ENCODE measurements around the gene STMND1. TPM values are rescaled to one million over a fixed set of nuclear protein-coding genes. Genes with fewer than 3 reads are reported as not detected.

Gene STMND1
- total and polyA plus RNA-seq, 10 of the 15 experiments (the other 5 are each of a cell fraction or from before 2014, with no cell fraction given), result 0.15 TPM; not detected in 9

DNA sequence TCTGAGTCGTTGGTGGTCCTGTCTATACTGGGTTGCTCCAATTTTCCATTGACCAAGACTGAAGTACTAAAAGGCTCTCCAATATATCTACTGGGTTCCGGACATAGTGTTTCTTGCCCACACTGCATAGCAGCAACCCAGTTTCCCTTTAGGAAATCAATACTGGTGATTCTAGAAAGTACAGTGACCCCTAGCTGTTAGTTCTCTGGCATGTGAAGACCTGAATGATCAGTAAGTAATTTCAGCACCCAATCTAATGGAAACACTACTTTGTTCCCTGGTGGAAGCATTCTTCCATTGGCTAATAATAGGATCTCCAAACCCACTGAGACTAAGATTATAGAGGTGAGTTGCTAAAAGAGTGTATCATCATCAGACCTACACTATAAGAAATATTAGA, 40.8 kb upstream of the STMND1 start (continued):
- TF ChIP-seq, protein P1, sequence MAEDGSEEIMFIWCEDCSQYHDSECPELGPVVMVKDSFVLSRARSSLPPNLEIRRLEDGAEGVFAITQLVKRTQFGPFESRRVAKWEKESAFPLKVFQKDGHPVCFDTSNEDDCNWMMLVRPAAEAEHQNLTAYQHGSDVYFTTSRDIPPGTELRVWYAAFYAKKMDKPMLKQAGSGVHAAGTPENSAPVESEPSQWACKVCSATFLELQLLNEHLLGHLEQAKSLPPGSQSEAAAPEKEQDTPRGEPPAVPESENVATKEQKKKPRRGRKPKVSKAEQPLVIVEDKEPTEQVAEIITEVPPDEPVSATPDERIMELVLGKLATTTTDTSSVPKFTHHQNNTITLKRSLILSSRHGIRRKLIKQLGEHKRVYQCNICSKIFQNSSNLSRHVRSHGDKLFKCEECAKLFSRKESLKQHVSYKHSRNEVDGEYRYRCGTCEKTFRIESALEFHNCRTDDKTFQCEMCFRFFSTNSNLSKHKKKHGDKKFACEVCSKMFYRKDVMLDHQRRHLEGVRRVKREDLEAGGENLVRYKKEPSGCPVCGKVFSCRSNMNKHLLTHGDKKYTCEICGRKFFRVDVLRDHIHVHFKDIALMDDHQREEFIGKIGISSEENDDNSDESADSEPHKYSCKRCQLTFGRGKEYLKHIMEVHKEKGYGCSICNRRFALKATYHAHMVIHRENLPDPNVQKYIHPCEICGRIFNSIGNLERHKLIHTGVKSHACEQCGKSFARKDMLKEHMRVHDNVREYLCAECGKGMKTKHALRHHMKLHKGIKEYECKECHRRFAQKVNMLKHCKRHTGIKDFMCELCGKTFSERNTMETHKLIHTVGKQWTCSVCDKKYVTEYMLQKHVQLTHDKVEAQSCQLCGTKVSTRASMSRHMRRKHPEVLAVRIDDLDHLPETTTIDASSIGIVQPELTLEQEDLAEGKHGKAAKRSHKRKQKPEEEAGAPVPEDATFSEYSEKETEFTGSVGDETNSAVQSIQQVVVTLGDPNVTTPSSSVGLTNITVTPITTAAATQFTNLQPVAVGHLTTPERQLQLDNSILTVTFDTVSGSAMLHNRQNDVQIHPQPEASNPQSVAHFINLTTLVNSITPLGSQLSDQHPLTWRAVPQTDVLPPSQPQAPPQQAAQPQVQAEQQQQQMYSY (CRISPR knock-in tag; IDR thresholded peaks at IDR 0.05), result no peak

DNA sequence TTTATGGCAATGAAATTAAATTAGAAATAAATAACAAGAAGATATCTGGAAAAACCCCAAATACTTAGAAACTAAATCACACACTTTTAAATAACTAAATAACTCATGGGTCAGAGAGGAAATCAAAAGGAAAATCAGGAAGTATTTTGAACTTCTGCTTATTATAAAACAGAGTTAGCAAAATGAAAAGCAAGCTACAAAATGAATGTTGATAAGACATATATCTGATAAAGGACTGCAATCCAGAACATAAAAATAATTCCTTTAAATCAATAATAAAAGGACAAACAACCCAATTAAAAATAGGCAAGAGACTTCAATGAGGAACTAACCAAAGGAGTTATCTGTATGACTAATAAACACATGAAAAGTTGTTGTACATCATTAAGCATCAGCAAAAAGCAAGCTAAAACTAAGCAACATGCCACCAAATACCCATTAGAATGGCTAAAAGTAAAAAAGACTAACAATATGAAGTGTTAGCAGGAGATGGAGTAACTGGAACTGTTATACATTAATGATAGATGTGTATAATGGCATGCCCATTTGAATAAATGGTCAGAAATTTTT, 38.9 kb upstream of the STMND1 start:
- H3K4me1 ChIP-seq (ENCODE audit: control insufficient read depth, insufficient read depth, low read length), result no peaks in the 10 kb centered on the region
- no peaks in the 10 kb centered on the region for H3K79me2 ChIP-seq (ENCODE audit: control insufficient read depth, insufficient read depth, low read length)
- no peak for ATAC-seq
- ChIA-PET CTCF (interaction anchor here (1.2 kb wide), 1 partner anchor 292 kb away, joined by 3 read pairs; no protein-coding TSS in a partner anchor), POLR2A (no interaction called here), RAD21 (ENCODE audit: unreplicated experiment) (no interaction called here), SMC1A (ENCODE audit: uncharacterized antibody, unreplicated experiment) (no interaction called here)
- in situ Hi-C loops (cut with MboI), result no loop called here
- no TSS peak for BruUV-seq (replicated peaks)
- no peak for DNase-seq (ENCODE audit: low read depth, low spot score)
- no peak overlapping the region for H3K27ac ChIP-seq (ENCODE audit: control insufficient read depth, insufficient read depth)
- no peak overlapping the region for H2AFZ ChIP-seq (ENCODE audit: control insufficient read depth, low read depth, low read length)
- no peak overlapping the region for H3K4me2 ChIP-seq (ENCODE audit: control insufficient read depth, insufficient read depth)
- H3K4me3 ChIP-seq, result no peak overlapping the region
- H4K20me1 ChIP-seq (ENCODE audit: control insufficient read depth, insufficient read depth), result no peaks in the 10 kb centered on the region
- H3K9me3 ChIP-seq (replicated peaks; ENCODE audit: control insufficient read depth, insufficient read depth, low read length), result no peaks in the 10 kb centered on the region
- intact Hi-C loops (cut with micrococcal nuclease; ENCODE audit: unreplicated experiment), result no loop called here
- no peak overlapping the region for H3K9ac ChIP-seq (ENCODE audit: control insufficient read depth, insufficient read depth, low read length)
- no peaks in the 10 kb centered on the region for H3K27me3 ChIP-seq (replicated peaks in 1 of 2; ENCODE audit: control insufficient read depth in 2 of 2, insufficient read depth in 2 of 2, low read length in 1 of 2)
- no peak for FAIRE-seq
- no peaks in the 10 kb centered on the region for H3K36me3 ChIP-seq (ENCODE audit: control insufficient read depth in 2 of 2, insufficient read depth in 2 of 2, low read length in 1 of 2)
- TF ChIP-seq, protein P2, sequence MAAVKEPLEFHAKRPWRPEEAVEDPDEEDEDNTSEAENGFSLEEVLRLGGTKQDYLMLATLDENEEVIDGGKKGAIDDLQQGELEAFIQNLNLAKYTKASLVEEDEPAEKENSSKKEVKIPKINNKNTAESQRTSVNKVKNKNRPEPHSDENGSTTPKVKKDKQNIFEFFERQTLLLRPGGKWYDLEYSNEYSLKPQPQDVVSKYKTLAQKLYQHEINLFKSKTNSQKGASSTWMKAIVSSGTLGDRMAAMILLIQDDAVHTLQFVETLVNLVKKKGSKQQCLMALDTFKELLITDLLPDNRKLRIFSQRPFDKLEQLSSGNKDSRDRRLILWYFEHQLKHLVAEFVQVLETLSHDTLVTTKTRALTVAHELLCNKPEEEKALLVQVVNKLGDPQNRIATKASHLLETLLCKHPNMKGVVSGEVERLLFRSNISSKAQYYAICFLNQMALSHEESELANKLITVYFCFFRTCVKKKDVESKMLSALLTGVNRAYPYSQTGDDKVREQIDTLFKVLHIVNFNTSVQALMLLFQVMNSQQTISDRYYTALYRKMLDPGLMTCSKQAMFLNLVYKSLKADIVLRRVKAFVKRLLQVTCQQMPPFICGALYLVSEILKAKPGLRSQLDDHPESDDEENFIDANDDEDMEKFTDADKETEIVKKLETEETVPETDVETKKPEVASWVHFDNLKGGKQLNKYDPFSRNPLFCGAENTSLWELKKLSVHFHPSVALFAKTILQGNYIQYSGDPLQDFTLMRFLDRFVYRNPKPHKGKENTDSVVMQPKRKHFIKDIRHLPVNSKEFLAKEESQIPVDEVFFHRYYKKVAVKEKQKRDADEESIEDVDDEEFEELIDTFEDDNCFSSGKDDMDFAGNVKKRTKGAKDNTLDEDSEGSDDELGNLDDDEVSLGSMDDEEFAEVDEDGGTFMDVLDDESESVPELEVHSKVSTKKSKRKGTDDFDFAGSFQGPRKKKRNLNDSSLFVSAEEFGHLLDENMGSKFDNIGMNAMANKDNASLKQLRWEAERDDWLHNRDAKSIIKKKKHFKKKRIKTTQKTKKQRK (IDR thresholded peaks at IDR 0.05; ENCODE audit: low read depth, low read length), result no peak
- TF ChIP-seq, protein P3, sequence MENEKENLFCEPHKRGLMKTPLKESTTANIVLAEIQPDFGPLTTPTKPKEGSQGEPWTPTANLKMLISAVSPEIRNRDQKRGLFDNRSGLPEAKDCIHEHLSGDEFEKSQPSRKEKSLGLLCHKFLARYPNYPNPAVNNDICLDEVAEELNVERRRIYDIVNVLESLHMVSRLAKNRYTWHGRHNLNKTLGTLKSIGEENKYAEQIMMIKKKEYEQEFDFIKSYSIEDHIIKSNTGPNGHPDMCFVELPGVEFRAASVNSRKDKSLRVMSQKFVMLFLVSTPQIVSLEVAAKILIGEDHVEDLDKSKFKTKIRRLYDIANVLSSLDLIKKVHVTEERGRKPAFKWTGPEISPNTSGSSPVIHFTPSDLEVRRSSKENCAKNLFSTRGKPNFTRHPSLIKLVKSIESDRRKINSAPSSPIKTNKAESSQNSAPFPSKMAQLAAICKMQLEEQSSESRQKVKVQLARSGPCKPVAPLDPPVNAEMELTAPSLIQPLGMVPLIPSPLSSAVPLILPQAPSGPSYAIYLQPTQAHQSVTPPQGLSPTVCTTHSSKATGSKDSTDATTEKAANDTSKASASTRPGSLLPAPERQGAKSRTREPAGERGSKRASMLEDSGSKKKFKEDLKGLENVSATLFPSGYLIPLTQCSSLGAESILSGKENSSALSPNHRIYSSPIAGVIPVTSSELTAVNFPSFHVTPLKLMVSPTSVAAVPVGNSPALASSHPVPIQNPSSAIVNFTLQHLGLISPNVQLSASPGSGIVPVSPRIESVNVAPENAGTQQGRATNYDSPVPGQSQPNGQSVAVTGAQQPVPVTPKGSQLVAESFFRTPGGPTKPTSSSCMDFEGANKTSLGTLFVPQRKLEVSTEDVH (IDR thresholded peaks at IDR 0.05; ENCODE audit: low read depth, partially characterized antibody), result no peak
- TF ChIP-seq ASH2L (IDR thresholded peaks at IDR 0.05; ENCODE audit: borderline replicate concordance, low read depth) (no peak), HDAC2 (IDR thresholded peaks at IDR 0.05) (no peak)
- TF ChIP-seq, protein P4, sequence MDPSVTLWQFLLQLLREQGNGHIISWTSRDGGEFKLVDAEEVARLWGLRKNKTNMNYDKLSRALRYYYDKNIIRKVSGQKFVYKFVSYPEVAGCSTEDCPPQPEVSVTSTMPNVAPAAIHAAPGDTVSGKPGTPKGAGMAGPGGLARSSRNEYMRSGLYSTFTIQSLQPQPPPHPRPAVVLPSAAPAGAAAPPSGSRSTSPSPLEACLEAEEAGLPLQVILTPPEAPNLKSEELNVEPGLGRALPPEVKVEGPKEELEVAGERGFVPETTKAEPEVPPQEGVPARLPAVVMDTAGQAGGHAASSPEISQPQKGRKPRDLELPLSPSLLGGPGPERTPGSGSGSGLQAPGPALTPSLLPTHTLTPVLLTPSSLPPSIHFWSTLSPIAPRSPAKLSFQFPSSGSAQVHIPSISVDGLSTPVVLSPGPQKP (IDR thresholded peaks at IDR 0.05; ENCODE audit: low read depth, low read length), result no peak
- TF ChIP-seq, protein P5, sequence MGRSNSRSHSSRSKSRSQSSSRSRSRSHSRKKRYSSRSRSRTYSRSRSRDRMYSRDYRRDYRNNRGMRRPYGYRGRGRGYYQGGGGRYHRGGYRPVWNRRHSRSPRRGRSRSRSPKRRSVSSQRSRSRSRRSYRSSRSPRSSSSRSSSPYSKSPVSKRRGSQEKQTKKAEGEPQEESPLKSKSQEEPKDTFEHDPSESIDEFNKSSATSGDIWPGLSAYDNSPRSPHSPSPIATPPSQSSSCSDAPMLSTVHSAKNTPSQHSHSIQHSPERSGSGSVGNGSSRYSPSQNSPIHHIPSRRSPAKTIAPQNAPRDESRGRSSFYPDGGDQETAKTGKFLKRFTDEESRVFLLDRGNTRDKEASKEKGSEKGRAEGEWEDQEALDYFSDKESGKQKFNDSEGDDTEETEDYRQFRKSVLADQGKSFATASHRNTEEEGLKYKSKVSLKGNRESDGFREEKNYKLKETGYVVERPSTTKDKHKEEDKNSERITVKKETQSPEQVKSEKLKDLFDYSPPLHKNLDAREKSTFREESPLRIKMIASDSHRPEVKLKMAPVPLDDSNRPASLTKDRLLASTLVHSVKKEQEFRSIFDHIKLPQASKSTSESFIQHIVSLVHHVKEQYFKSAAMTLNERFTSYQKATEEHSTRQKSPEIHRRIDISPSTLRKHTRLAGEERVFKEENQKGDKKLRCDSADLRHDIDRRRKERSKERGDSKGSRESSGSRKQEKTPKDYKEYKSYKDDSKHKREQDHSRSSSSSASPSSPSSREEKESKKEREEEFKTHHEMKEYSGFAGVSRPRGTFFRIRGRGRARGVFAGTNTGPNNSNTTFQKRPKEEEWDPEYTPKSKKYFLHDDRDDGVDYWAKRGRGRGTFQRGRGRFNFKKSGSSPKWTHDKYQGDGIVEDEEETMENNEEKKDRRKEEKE (IDR thresholded peaks at IDR 0.05), result no peak

Measured in GM12878 (cell line).